GM12878 (cell line): ENCODE data around the gene NDUFC2. TPM values are rescaled to one million over a fixed set of nuclear protein-coding genes. Genes with fewer than 3 reads are reported as not detected.

ENCODE experiments used
- ATAC-seq: fragments of 200-7000 bp; cut with Tn5 transposase; 3 replicates; pipeline ENCODE4 v1.9.1; 2020; ENCODE audit warnings: mild to moderate bottlenecking, moderate library complexity
- BruUV-seq: library from RNA; stranded (reverse); fragments of 400-500 nt; replicated peaks from 2 replicates; lab custom pipeline; 2021; lab: Mats Ljungman, UMichigan
- CTCF ChIA-PET: fragments of 300-600 bp; sonication (Branson Sonifier 250); formaldehyde crosslinking; extraction: SDS; loops from one replicate; lab custom pipeline; 2021; ENCODE audit warnings: inconsistent platforms; lab: Yijun Ruan, JAX
- POLR2A ChIA-PET: fragments of 350-600 bp; formaldehyde crosslinking; extraction: SDS; loops from one replicate; lab custom pipeline; 2021; ENCODE audit warnings: inconsistent platforms; lab: Charles Lee
- RAD21 ChIA-PET: fragments of 300-600 bp; sonication (Branson Sonifier 250); formaldehyde crosslinking; loops from one replicate; lab custom pipeline; 2023; ENCODE audit warnings: antibody characterized with exemption; ENCODE audit not compliant: unreplicated experiment; lab: Charles Lee
- SMC1A ChIA-PET: fragments of 300-600 bp; sonication (Branson Sonifier 250); formaldehyde crosslinking; loops from one replicate; lab custom pipeline; 2023; ENCODE audit not compliant: unreplicated experiment, uncharacterized antibody; lab: Charles Lee
- DNase-seq: peaks from one replicate; pipeline ENCODE4 v3.0.0-alpha.2; 2011; ENCODE audit warnings: low read depth, low spot score
- FAIRE-seq: peaks from 3 replicates; lab custom pipeline; 2011; peaks lifted over from hg19 to GRCh38; lab: Jason Lieb, UNC
- H2AFZ ChIP-seq: 2 replicates; pipeline ENCODE4 v1.6.0; 2011; ENCODE audit warnings: low read depth, low read length, control low read depth; ENCODE audit not compliant: control insufficient read depth
- H3K27ac ChIP-seq: 2 replicates; pipeline ENCODE4 v1.5.1; 2011; ENCODE audit warnings: control low read depth; ENCODE audit not compliant: control insufficient read depth, insufficient read depth
- H3K27me3 ChIP-seq, 2 experiments: replicated peaks in 1 of 2; 2 replicates each; pipeline versions ENCODE4 v1.6.0 to v1.6.1; 2011; ENCODE audit warnings: low read length in 1 of 2; ENCODE audit not compliant: control insufficient read depth in 2 of 2, insufficient read depth in 2 of 2
- H3K36me3 ChIP-seq, 2 experiments: 2 replicates each; pipeline ENCODE4 v1.5.1; 2011; ENCODE audit warnings: low read length in 1 of 2; ENCODE audit not compliant: control insufficient read depth in 2 of 2, insufficient read depth in 2 of 2
- H3K4me1 ChIP-seq: 2 replicates; pipeline ENCODE4 v1.6.1; 2011; ENCODE audit warnings: mild to moderate bottlenecking, low read length, moderate library complexity, mixed read lengths; ENCODE audit not compliant: control insufficient read depth, insufficient read depth
- H3K4me2 ChIP-seq: 2 replicates; pipeline ENCODE4 v1.6.0; 2011; ENCODE audit warnings: control low read depth; ENCODE audit not compliant: control insufficient read depth, insufficient read depth
- H3K4me3 ChIP-seq: fragments of 200-600 bp; sonication (generic); 2 replicates; pipeline ENCODE4 v1.5.1; 2016
- H3K79me2 ChIP-seq: 2 replicates; pipeline ENCODE4 v1.6.0; 2011; ENCODE audit warnings: low read length; ENCODE audit not compliant: control insufficient read depth, insufficient read depth
- H3K9ac ChIP-seq: 2 replicates; pipeline ENCODE4 v1.8.0; 2011; ENCODE audit warnings: low read length, control low read depth, mixed read lengths; ENCODE audit not compliant: control insufficient read depth, insufficient read depth
- H3K9me3 ChIP-seq: replicated peaks from 3 replicates; pipeline ENCODE4 v1.5.1; 2011; ENCODE audit warnings: mild to moderate bottlenecking, low read length; ENCODE audit not compliant: control insufficient read depth, insufficient read depth
- H4K20me1 ChIP-seq: 2 replicates; pipeline ENCODE4 v1.6.0; 2011; ENCODE audit not compliant: control insufficient read depth, insufficient read depth
- BCLAF1 ChIP-seq: fragments of 450-650 bp; IDR thresholded peaks from 2 replicates; pipeline ENCODE4 v1.6.1; 2017; ENCODE audit warnings: antibody characterized with exemption, mild to moderate bottlenecking, moderate library complexity
- DPF2 ChIP-seq: fragments of 450-650 bp; IDR thresholded peaks from 2 replicates; pipeline ENCODE4 v1.6.1; 2017; ENCODE audit warnings: mild to moderate bottlenecking
- EED ChIP-seq: sonication (generic); IDR thresholded peaks from 2 replicates; pipeline ENCODE4 v1.6.1; 2016; ENCODE audit warnings: antibody characterized with exemption, low read depth
- ESRRA ChIP-seq: IDR thresholded peaks from 2 replicates; pipeline ENCODE4 v1.6.1; 2012; ENCODE audit warnings: mild to moderate bottlenecking, low read length, improper control_type of control experiment
- IRF4 ChIP-seq: IDR thresholded peaks from 2 replicates; pipeline ENCODE4 v1.6.1; 2011; ENCODE audit warnings: low read depth, low read length
- MYC ChIP-seq: IDR thresholded peaks from 2 replicates; pipeline ENCODE4 v1.6.1; 2011; ENCODE audit warnings: mild to moderate bottlenecking, low read length, moderate library complexity, inconsistent platforms; ENCODE audit not compliant: insufficient read depth, insufficient replicate concordance, insufficient read length, severe bottlenecking
- NFYB ChIP-seq: IDR thresholded peaks from 2 replicates; pipeline ENCODE4 v1.6.1; 2011; ENCODE audit warnings: low read depth, mild to moderate bottlenecking, low read length, improper control_type of control experiment, moderate library complexity; ENCODE audit not compliant: insufficient read depth
- POLR2A ChIP-seq: IDR thresholded peaks from 2 replicates; pipeline ENCODE4 v1.6.1; 2011; ENCODE audit warnings: low read depth, mild to moderate bottlenecking, low read length
- SP1 ChIP-seq: IDR thresholded peaks from one replicate; pipeline ENCODE4 v1.6.1; 2011; ENCODE audit warnings: low read depth, low read length
- SREBF2 ChIP-seq: IDR thresholded peaks from 2 replicates; pipeline ENCODE4 v1.6.1; 2012; ENCODE audit warnings: mild to moderate bottlenecking, low read length
- TBL1XR1 ChIP-seq: IDR thresholded peaks from 2 replicates; pipeline ENCODE4 v1.6.1; 2012; ENCODE audit warnings: low read depth, low read length, improper control_type of control experiment
- TCF7 ChIP-seq: IDR thresholded peaks from 2 replicates; pipeline ENCODE4 v1.6.1; 2014; ENCODE audit warnings: antibody characterized with exemption, borderline replicate concordance
- WGBS: methylation state at CpG from one replicate; pipeline ENCODE4 v1.1.6; 2016; ENCODE audit warnings: low lambda C conversion rate; ENCODE audit not compliant: insufficient replicate concordance, insufficient coverage; ENCODE audit errors: missing lambda C conversion rate; 5-methylcytosine and 5-hydroxymethylcytosine counted together
- in situ Hi-C: fragments of 300-500 bp; cut with MboI; formaldehyde crosslinking; loops from 9 replicates; pipeline ENCODE4 v1.14.3; 2018; ENCODE audit warnings: mixed read lengths
- intact Hi-C: fragments of 100-400 bp; cut with micrococcal nuclease; formaldehyde crosslinking; loops from one replicate; pipeline ENCODE4 v1.14.2; 2022; ENCODE audit not compliant: unreplicated experiment
- polyA plus RNA-seq, 11 experiments: library from polyadenylated mRNA; depleted of rRNA in 4 of 11; unstranded in 6 of 11; stranded (reverse) in 5 of 11; fragments of >200 nt; fragmentation: Nextera tagmentation in 4 of 11; fragmentation: Illumina TruSeq in 1 of 11; extraction: Ambion mirVana in 4 of 11; extraction: Trizol in 1 of 11; gene quantifications; 1 replicate in 1 of 11; 2 replicates in 10 of 11; pipeline versions ENCODE4 v1.2.1 to v1.2.3, GENCODE V29; 2011 to 2016; ENCODE audit warnings: inconsistent platforms in 2 of 11, missing spikeins in 2 of 11, low read depth in 1 of 11
- total RNA-seq, 4 experiments: library from RNA; depleted of rRNA in 3 of 4; stranded (reverse); fragments of >200 nt in 3 of 4; fragmentation: Illumina TruSeq in 1 of 4; extraction: Trizol in 1 of 4; gene quantifications; 2 replicates each; pipeline versions ENCODE4 v1.2.1 to v1.2.3, GENCODE V29; 2013 to 2021

NDUFC2 gene
- total and polyA plus RNA-seq, 10 of the 15 experiments (the other 5 are each of a cell fraction or from before 2014, with no cell fraction given), result 103 to 529 (median 192) TPM

DNA sequence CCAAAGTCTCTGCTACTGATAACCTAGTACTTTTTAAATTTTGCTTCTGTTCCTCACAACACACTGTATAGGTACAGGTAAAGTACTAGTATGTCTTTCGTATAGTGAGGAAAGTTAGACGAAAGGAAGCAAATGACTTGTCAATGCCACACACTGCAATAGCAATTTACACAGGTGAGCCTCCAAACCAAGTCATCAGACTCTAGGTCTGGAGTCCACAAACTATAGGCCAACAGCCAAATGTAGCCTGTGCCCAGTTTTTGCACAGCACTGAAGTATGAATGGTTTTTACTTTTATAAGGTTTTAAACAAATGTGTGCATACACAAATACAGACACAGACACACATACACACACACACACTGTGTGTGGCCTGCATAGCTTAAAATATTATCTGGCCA lies 31.6 kb upstream of the NDUFC2 start:
- no peaks in the 10 kb centered on the region for H3K9me3 ChIP-seq
- peaks cover 0 to 6% of the 10 kb centered on the region in 2 experiments; a peak in 1 of 4 replicates for H3K36me3 ChIP-seq
- no peak overlapping the region for H3K9ac ChIP-seq
- H3K4me2 ChIP-seq, result no peak overlapping the region
- in situ Hi-C loops (no loop called here), intact Hi-C loops (no loop called here)
- no peak overlapping the region for H2AFZ ChIP-seq
- no TSS peak for BruUV-seq
- no peak for FAIRE-seq
- H3K4me1 ChIP-seq, result peaks cover 3% of the 10 kb centered on the region; the same call in 1 of the 2 replicates
- H4K20me1 ChIP-seq, result no peaks in the 10 kb centered on the region
- ChIA-PET SMC1A (interaction anchor here (0.9 kb wide), 1 partner anchor 16 kb away, joined by 3 read pairs; no protein-coding TSS in a partner anchor), POLR2A (interaction anchor here (0.5 to 0.7 kb wide), 2 partner anchors 10 to 16 kb away, joined by 3 to 4 read pairs; no protein-coding TSS in a partner anchor), RAD21 (no interaction called here), CTCF (interaction anchor here (0.5 to 1.0 kb wide), 2 partner anchors 8 to 16 kb away, joined by 3 read pairs; no protein-coding TSS in a partner anchor)
- H3K4me3 ChIP-seq, result no peak overlapping the region
- no peaks in the 10 kb centered on the region for H3K79me2 ChIP-seq
- DNase-seq, result no peak
- 97% methylated on average over 2 of the region's 2 CpGs for WGBS
- TF ChIP-seq POLR2A (no peak), ESRRA (no peak), IRF4 (no peak), SP1 (no peak), TBL1XR1 (no peak), BCLAF1 (no peak), NFYB (no peak), MYC (no peak), SREBF2 (no peak), TCF7 (no peak), DPF2 (no peak), EED (no peak)
- no peak overlapping the region for H3K27ac ChIP-seq
- H3K27me3 ChIP-seq, result no peaks in the 10 kb centered on the region
- ATAC-seq, result no peak
